Measurements from ENCODE around the gene DMBX1.

DNA sequence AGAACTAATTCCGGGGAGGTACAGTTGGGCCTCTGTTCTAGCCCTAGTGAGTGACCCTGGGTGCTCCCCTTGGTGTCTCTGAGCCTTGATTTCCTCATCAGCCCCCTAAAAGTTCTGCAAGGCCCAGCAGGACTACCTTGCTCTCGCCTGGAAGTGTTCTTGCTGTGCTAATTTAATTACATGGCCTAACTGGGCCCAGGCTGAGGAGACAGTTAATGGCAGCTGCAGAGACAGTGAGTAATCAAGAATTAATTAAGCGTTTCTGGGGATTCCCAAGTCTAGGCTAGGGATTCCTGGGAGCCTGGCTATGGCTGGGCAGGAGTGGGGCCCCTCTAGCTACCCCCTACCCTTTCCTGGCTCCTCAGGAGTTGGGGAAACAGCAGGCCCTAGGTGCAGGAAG, 24.7 kb upstream of the DMBX1 start:
- TF ChIP-seq, protein P1, sequence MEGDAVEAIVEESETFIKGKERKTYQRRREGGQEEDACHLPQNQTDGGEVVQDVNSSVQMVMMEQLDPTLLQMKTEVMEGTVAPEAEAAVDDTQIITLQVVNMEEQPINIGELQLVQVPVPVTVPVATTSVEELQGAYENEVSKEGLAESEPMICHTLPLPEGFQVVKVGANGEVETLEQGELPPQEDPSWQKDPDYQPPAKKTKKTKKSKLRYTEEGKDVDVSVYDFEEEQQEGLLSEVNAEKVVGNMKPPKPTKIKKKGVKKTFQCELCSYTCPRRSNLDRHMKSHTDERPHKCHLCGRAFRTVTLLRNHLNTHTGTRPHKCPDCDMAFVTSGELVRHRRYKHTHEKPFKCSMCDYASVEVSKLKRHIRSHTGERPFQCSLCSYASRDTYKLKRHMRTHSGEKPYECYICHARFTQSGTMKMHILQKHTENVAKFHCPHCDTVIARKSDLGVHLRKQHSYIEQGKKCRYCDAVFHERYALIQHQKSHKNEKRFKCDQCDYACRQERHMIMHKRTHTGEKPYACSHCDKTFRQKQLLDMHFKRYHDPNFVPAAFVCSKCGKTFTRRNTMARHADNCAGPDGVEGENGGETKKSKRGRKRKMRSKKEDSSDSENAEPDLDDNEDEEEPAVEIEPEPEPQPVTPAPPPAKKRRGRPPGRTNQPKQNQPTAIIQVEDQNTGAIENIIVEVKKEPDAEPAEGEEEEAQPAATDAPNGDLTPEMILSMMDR (IDR thresholded peaks at IDR 0.05; ENCODE audit: borderline replicate concordance, extremely low read depth, low read length, poor library complexity, severe bottlenecking), result no peak
- TF ChIP-seq EZH2 (IDR thresholded peaks at IDR 0.05; ENCODE audit: borderline replicate concordance, low read depth, low read length, severe bottlenecking), result no peak
